T-cell (primary cell): ENCODE data around the gene NXPE3. TPM values are rescaled to one million over a fixed set of nuclear protein-coding genes. Genes with fewer than 3 reads are reported as not detected.

ENCODE experiments used
- ATAC-seq, 4 experiments: fragments of 200-7000 bp in 3 of 4; fragments of 150-1000 bp in 1 of 4; cut with Tn5 transposase; replicated peaks in 1 of 4; 1 replicate in 3 of 4; 2 replicates in 1 of 4; pipeline ENCODE4 v1.10.0; 2021; ENCODE audit warnings: moderate library complexity in 3 of 4, mild to moderate bottlenecking in 2 of 4, moderate number of reproducible peaks in 1 of 4
- CTCF ChIA-PET, 2 donors: fragments of 300-600 bp; sonication (Branson Sonifier 250); formaldehyde crosslinking; loops; one replicate each; lab custom pipeline; 2022; ENCODE audit warnings: antibody characterized with exemption in 2 of 2; lab: Charles Lee
- POLR2A ChIA-PET, 2 donors: fragments of 300-600 bp; sonication (Branson Sonifier 250); formaldehyde crosslinking; loops; one replicate each; lab custom pipeline; 2022; ENCODE audit warnings: antibody characterized with exemption in 2 of 2; lab: Charles Lee
- DNase-seq, 35 experiments: peaks; one replicate each; pipeline versions ENCODE4 v3.0.0 to v3.0.0-alpha.2; 2013 to 2023
- H3K27ac ChIP-seq: one replicate; pipeline ENCODE4 v1.5.1; 2013; ENCODE audit warnings: low read length
- H3K27me3 ChIP-seq, 2 experiments: replicated peaks in 1 of 2; 1 replicate in 1 of 2; 2 replicates in 1 of 2; pipeline versions ENCODE4 v1.6.1 to v1.7.0; 2013; ENCODE audit warnings: low read length in 1 of 2, mixed read lengths in 1 of 2; ENCODE audit not compliant: control insufficient read depth in 2 of 2, insufficient read depth in 2 of 2; ENCODE audit errors: extremely low read depth in 1 of 2
- H3K36me3 ChIP-seq, 2 donors: 1 replicate in 1 of 2; 2 replicates in 1 of 2; pipeline versions ENCODE4 v1.6.1 to v1.7.0; 2013; ENCODE audit warnings: low read length in 1 of 2; ENCODE audit not compliant: control insufficient read depth in 2 of 2, insufficient read depth in 1 of 2; ENCODE audit errors: extremely low read depth in 1 of 2
- H3K4me1 ChIP-seq, 2 experiments: 1 replicate in 1 of 2; 2 replicates in 1 of 2; pipeline versions ENCODE4 v1.6.1 to v1.7.0; 2013; ENCODE audit warnings: low read length in 2 of 2, mixed read lengths in 1 of 2; ENCODE audit not compliant: insufficient read depth in 2 of 2, control insufficient read depth in 1 of 2; ENCODE audit errors: extremely low read depth in 1 of 2
- H3K4me3 ChIP-seq, 2 donors: 1 replicate in 1 of 2; 2 replicates in 1 of 2; pipeline versions ENCODE4 v1.5.1 to v1.7.0; 2013; ENCODE audit warnings: mild to moderate bottlenecking in 2 of 2, low read length in 1 of 2, moderate library complexity in 1 of 2; ENCODE audit not compliant: control insufficient read depth in 1 of 2; ENCODE audit errors: extremely low read depth in 1 of 2
- H3K9me3 ChIP-seq: 2 replicates; pipeline ENCODE4 v1.7.0; 2013
- H3K27ac Mint-ChIP-seq, 2 donors: one replicate each; pipeline ENCODE4 v1.8.0; 2020 to 2021; ENCODE audit warnings: mild to moderate bottlenecking in 2 of 2, mixed read lengths in 2 of 2
- H3K27me3 Mint-ChIP-seq, 2 donors: one replicate each; pipeline ENCODE4 v1.8.0; 2021 to 2022; ENCODE audit warnings: mixed read lengths in 2 of 2
- H3K36me3 Mint-ChIP-seq: one replicate; pipeline ENCODE4 v1.8.0; 2021; ENCODE audit warnings: mixed read lengths
- H3K4me1 Mint-ChIP-seq, 3 donors: one replicate each; pipeline ENCODE4 v1.8.0; 2020 to 2022; ENCODE audit warnings: mixed read lengths in 3 of 3, mild to moderate bottlenecking in 1 of 3
- H3K4me3 Mint-ChIP-seq, 3 donors: one replicate each; pipeline ENCODE4 v1.8.0; 2020 to 2022; ENCODE audit warnings: mild to moderate bottlenecking in 3 of 3, mixed read lengths in 3 of 3, moderate library complexity in 3 of 3
- H3K9me3 Mint-ChIP-seq, 3 donors: one replicate each; pipeline ENCODE4 v1.8.0; 2020 to 2022; ENCODE audit warnings: mixed read lengths in 3 of 3
- WGBS: methylation state at CpG from one replicate; pipeline ENCODE4 v1.1.5; 2013; ENCODE audit warnings: missing lambda C conversion rate; ENCODE audit not compliant: insufficient coverage; 5-methylcytosine and 5-hydroxymethylcytosine counted together
- total RNA-seq, 35 experiments: library from RNA in 6 of 35; stranded (reverse) in 6 of 35; fragments of 120-200 nt in 1 of 35; gene quantifications; one replicate each; pipeline versions ENCODE4 v1.2.1 to v1.2.4 and lab custom pipeline; 2013 to 2026

Gene NXPE3
- total RNA-seq, 5 donors from 2014 or later (not counting 1 experiment from before 2014, with no cell fraction given): 38.0 to 44.8 (median 41.3) TPM

GRCh38 chr3:101851850-101852714 is 73.1 kb downstream of the NXPE3 start:
- CTCF ChIA-PET: interaction anchor here (0.5 to 2.0 kb wide), 8 partner anchors 12 to 373 kb away, joined by 3 to 8 read pairs (median 4); no protein-coding TSS in a partner anchor
- H3K36me3 ChIP-seq: peaks cover 8 to 54% of the 10 kb centered on the region in 2 donors
- DNase-seq (no peak), ATAC-seq (no peak)
- Mint-ChIP-seq H3K4me3 (peak overlapping the region; percentile 98 to 100 (median 99)), H3K36me3 (peaks cover 62% of the 10 kb centered on the region), H3K27me3 (no peaks in the 10 kb centered on the region), H3K4me1 (peaks cover 67 to 72% (median 70%) of the 10 kb centered on the region in 3 donors), H3K27ac (peak overlapping the region; percentile 99 to 100), H3K9me3 (no peaks in the 10 kb centered on the region)
- no peaks in the 10 kb centered on the region for H3K27me3 ChIP-seq
- H3K4me1 ChIP-seq: peaks cover 12 to 24% of the 10 kb centered on the region in 2 experiments
- no peaks in the 10 kb centered on the region for H3K9me3 ChIP-seq
- peak overlapping the region; percentile 99 for H3K27ac ChIP-seq
- WGBS: 55% methylated on average over 5 of the region's 6 CpGs
- POLR2A ChIA-PET: interaction anchor here (0.5 to 2.5 kb wide), 21 partner anchors 7 to 377 kb away, joined by 3 to 20 read pairs (median 5); no protein-coding TSS in a partner anchor
- peak overlapping the region; percentile 84 to 89 for H3K4me3 ChIP-seq

GRCh38 chr3:101852983-101853840 is 74.2 kb downstream of the NXPE3 start:
- Mint-ChIP-seq H3K27ac (peak overlapping the region; percentile 99 to 100), H3K9me3 (no peaks in the 10 kb centered on the region), H3K4me3 (peak overlapping the region; percentile 26 to 98 (median 31)), H3K4me1 (peaks cover 71 to 77% (median 75%) of the 10 kb centered on the region in 3 donors), H3K36me3 (peaks cover 72% of the 10 kb centered on the region), H3K27me3 (no peaks in the 10 kb centered on the region)
- 90% methylated on average over 6 of the region's 8 CpGs for WGBS
- H3K4me1 ChIP-seq: peaks cover 12 to 28% of the 10 kb centered on the region in 2 experiments
- DNase-seq: no peak
- POLR2A ChIA-PET: interaction anchor here (0.6 to 2.5 kb wide), 11 partner anchors 8 to 79 kb away, joined by 3 to 20 read pairs (median 4); no protein-coding TSS in a partner anchor
- ATAC-seq: no peak
- H3K27me3 ChIP-seq: no peaks in the 10 kb centered on the region
- H3K4me3 ChIP-seq: no peak overlapping the region
- H3K9me3 ChIP-seq: no peaks in the 10 kb centered on the region
- peak overlapping the region; percentile 21 for H3K27ac ChIP-seq
- peaks cover 8 to 65% of the 10 kb centered on the region in 2 donors for H3K36me3 ChIP-seq
- CTCF ChIA-PET: interaction anchor here (0.6 to 2.0 kb wide), 4 partner anchors 25 to 249 kb away, joined by 3 to 8 read pairs (median 6); no protein-coding TSS in a partner anchor

GRCh38 chr3:101853982-101854381 is 75.0 kb downstream of the NXPE3 start:
- no peaks in the 10 kb centered on the region for H3K27me3 ChIP-seq
- no peaks in the 10 kb centered on the region for H3K9me3 ChIP-seq
- CTCF ChIA-PET: interaction anchor here in 1 of 2 donors (0.6 kb wide), 1 partner anchor 115 kb away, joined by 5 read pairs; no protein-coding TSS in a partner anchor
- no peak for DNase-seq
- H3K4me1 ChIP-seq: peaks cover 10 to 25% of the 10 kb centered on the region in 2 experiments
- Mint-ChIP-seq H3K4me1 (peaks cover 72 to 78% (median 78%) of the 10 kb centered on the region in 3 donors), H3K27ac (peak overlapping the region; percentile 81 to 99), H3K9me3 (no peaks in the 10 kb centered on the region), H3K4me3 (peak overlapping the region; percentile 26 to 98 (median 31)), H3K27me3 (no peaks in the 10 kb centered on the region), H3K36me3 (peaks cover 79% of the 10 kb centered on the region)
- H3K4me3 ChIP-seq: no peak overlapping the region
- no peak for ATAC-seq
- peak overlapping the region; percentile 21 for H3K27ac ChIP-seq
- POLR2A ChIA-PET: interaction anchor here (0.6 to 0.7 kb wide), 2 partner anchors 10 to 15 kb away, joined by 3 to 5 read pairs; no protein-coding TSS in a partner anchor
- H3K36me3 ChIP-seq: peaks cover 8 to 70% of the 10 kb centered on the region in 2 donors
- WGBS: 100% methylated on average over 1 of the region's 3 CpGs

- CTCF ChIA-PET: no interaction called here
- H3K27ac ChIP-seq: no peak overlapping the region
- no peaks in the 10 kb centered on the region for H3K9me3 Mint-ChIP-seq
Measured at GRCh38 chr3:101854608-101855304, 75.7 kb downstream of the NXPE3 start.

GRCh38 chr3:101857301-101857741 is 78.3 kb downstream of the NXPE3 start:
- Mint-ChIP-seq H3K4me1 (peaks cover 69 to 77% (median 77%) of the 10 kb centered on the region in 3 donors), H3K27ac (peak overlapping the region; percentile 36 to 62), H3K4me3 (peak overlapping the region in 2 of 3 donors; percentile 6 to 38), H3K27me3 (no peaks in the 10 kb centered on the region), H3K9me3 (no peaks in the 10 kb centered on the region), H3K36me3 (peaks cover 81% of the 10 kb centered on the region)
- WGBS: 97% methylated on average over 8 of the region's 8 CpGs
- Histone ChIP-seq H3K9me3 (no peaks in the 10 kb centered on the region), H3K4me3 (no peak overlapping the region), H3K27me3 (no peaks in the 10 kb centered on the region), H3K4me1 (peaks cover under 1 to 17% of the 10 kb centered on the region in 2 experiments), H3K27ac (no peak overlapping the region), H3K36me3 (peaks cover 2 to 86% of the 10 kb centered on the region in 2 donors)
- ChIA-PET POLR2A (interaction anchor here (0.6 to 1.4 kb wide), 12 partner anchors 8 to 200 kb away, joined by 3 to 7 read pairs (median 4); partner anchors contain the start of gene NFKBIZ (in 1 of the 2)), CTCF (interaction anchor here (0.7 to 1.2 kb wide), 5 partner anchors 36 to 372 kb away, joined by 3 to 4 read pairs (median 4); no protein-coding TSS in a partner anchor)
- DNase-seq (no peak), ATAC-seq (peak in 1 of 4 experiments; percentile 8)

More at GRCh38 chr3:101854608-101855304, 75.7 kb downstream of the NXPE3 start:
- H3K27me3 Mint-ChIP-seq: no peaks in the 10 kb centered on the region
- DNase-seq (no peak), ATAC-seq (no peak)
- Histone ChIP-seq H3K9me3 (no peaks in the 10 kb centered on the region), H3K4me1 (peaks cover 10 to 25% of the 10 kb centered on the region in 2 experiments), H3K36me3 (peaks cover 8 to 78% of the 10 kb centered on the region in 2 donors), H3K27me3 (no peaks in the 10 kb centered on the region), H3K4me3 (no peak overlapping the region)
- peak overlapping the region; percentile 81 to 82 for H3K27ac Mint-ChIP-seq
- POLR2A ChIA-PET: interaction anchor here (0.5 to 1.7 kb wide), 2 partner anchors 27 to 71 kb away, joined by 6 to 8 read pairs; no protein-coding TSS in a partner anchor
- peaks cover 87% of the 10 kb centered on the region for H3K36me3 Mint-ChIP-seq
- H3K4me1 Mint-ChIP-seq: peaks cover 75 to 83% (median 81%) of the 10 kb centered on the region in 3 donors
- peak overlapping the region in 2 of 3 donors; percentile 25 to 98 for H3K4me3 Mint-ChIP-seq
- WGBS: 96% methylated on average over 2 of the region's 2 CpGs
